ENCODE data around the gene MRPL43.

MRPL43 gene

DNA sequence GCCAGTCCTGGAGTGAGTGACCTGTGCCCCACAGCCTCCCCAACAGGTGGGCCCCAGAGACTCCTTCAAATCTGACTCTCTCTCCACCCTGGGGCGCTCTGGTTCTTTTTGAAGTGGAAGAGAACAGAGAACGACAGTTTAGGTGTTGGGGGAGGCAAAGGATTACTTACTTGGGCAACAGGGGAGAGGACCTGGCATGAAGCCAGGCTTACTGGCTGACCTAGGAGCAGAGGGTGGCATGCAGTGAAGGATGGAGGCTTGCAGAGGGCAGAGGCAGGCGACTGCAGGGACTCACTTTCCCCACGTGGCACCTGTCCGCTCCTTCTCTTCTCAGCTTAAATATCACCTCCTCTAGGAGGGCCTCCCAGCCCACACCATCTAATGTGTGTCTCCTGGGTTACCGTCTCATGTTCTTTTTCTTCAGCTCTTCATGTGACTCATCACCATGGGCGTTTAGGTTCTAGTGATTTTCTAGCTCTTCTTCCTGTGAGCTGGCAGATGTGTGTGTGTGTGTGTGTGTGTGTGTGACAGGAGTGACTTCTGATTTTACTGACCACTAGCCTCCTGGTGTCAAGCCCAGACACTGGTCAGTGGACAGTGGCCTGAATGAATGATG is 27.8 kb upstream of the MRPL43 start:
- ChIA-PET CTCF (interaction anchor here (0.7 to 7.0 kb wide), 36 partner anchors 9 to 482 kb away, joined by 3 to 111 read pairs (median 5); partner anchors contain the start of genes LZTS2, MRPL43, PDZD7 and SEMA4G), POLR2A (no interaction called here)
- TF ChIP-seq, protein P1, sequence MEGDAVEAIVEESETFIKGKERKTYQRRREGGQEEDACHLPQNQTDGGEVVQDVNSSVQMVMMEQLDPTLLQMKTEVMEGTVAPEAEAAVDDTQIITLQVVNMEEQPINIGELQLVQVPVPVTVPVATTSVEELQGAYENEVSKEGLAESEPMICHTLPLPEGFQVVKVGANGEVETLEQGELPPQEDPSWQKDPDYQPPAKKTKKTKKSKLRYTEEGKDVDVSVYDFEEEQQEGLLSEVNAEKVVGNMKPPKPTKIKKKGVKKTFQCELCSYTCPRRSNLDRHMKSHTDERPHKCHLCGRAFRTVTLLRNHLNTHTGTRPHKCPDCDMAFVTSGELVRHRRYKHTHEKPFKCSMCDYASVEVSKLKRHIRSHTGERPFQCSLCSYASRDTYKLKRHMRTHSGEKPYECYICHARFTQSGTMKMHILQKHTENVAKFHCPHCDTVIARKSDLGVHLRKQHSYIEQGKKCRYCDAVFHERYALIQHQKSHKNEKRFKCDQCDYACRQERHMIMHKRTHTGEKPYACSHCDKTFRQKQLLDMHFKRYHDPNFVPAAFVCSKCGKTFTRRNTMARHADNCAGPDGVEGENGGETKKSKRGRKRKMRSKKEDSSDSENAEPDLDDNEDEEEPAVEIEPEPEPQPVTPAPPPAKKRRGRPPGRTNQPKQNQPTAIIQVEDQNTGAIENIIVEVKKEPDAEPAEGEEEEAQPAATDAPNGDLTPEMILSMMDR (IDR thresholded peaks at IDR 0.05; ENCODE audit: control extremely low read depth, extremely low read depth, low read depth, missing control alignments): no peak

DNA sequence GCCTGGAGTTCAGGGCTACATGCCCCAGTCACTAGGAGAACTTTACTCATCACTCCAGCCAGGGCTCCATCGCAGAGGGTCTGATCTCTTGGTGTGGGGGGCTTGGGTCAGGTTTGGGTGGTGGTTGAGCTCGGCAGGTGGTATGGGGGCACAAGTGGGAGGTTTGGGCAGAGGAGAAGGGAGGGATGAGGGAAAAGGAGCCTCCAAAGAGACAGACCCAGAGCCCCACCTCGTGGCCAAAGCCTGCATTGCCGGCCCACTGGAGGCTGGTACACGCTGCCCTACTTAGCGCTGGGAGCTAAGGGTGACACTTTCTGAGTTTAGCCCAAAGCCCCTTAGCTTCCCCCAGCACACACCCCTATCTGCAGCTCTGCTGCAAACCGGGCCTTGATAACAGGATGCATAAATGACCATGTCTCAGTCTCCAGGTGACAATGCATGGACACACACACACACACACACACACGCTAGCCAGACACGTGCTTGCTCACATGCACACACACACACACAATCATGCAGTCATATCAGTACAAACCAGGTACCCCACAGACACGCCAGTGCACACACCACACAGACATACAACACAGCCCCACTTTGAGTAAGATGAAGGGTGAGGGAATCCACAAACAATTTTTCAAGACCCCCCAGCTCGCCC is 27.1 kb upstream of the MRPL43 start:
- ChIA-PET CTCF (interaction anchor here (0.7 to 7.0 kb wide), 35 partner anchors 8 to 482 kb away, joined by 3 to 111 read pairs (median 5); partner anchors contain the start of genes LZTS2, MRPL43, PDZD7 and SEMA4G), POLR2A (no interaction called here)
- TF ChIP-seq, protein P1 (IDR thresholded peaks at IDR 0.05; ENCODE audit: control extremely low read depth, extremely low read depth, low read depth, missing control alignments): peak; percentile 92
- DNase-seq (ENCODE audit: extremely low spot score): peak; percentile 84

More for the DNA sequence above, 27.8 kb upstream of the MRPL43 start:
- DNase-seq (ENCODE audit: extremely low spot score): no peak

- TF ChIP-seq, protein P1 (IDR thresholded peaks at IDR 0.05; ENCODE audit: control extremely low read depth, extremely low read depth, low read depth, missing control alignments): no peak
- CTCF ChIA-PET: interaction anchor here (1.0 to 7.0 kb wide), 11 partner anchors 7 to 197 kb away, joined by 3 to 111 read pairs (median 13); partner anchors contain the start of genes LZTS2, PDZD7, SEMA4G and SFXN3
- POLR2A ChIA-PET: no interaction called here
- DNase-seq (ENCODE audit: extremely low spot score): no peak
These were observed 26.1 kb upstream of the MRPL43 start for GRCh38 chr10:101013365-101013825.

GRCh38 chr10:101012525-101013364 is 25.4 kb upstream of the MRPL43 start:
- CTCF ChIA-PET: interaction anchor here (0.8 to 7.0 kb wide), 6 partner anchors 10 to 47 kb away, joined by 3 to 70 read pairs (median 7); partner anchors contain the start of genes LZTS2, MRPL43, SEMA4G and TWNK
- TF ChIP-seq, protein P1 (IDR thresholded peaks at IDR 0.05; ENCODE audit: control extremely low read depth, extremely low read depth, low read depth, missing control alignments): peak; percentile 93
- POLR2A ChIA-PET: no interaction called here
- peak; percentile 79 for DNase-seq (ENCODE audit: extremely low spot score)

- no peak for DNase-seq (ENCODE audit: extremely low spot score)
- TF ChIP-seq, protein P1 (IDR thresholded peaks at IDR 0.05; ENCODE audit: control extremely low read depth, extremely low read depth, low read depth, missing control alignments): no peak
- ChIA-PET POLR2A (no interaction called here), CTCF (interaction anchor here (0.8 to 7.0 kb wide), 9 partner anchors 9 to 46 kb away, joined by 3 to 70 read pairs (median 5); partner anchors contain the start of genes LZTS2, MRPL43, SEMA4G and TWNK)
These were observed 24.5 kb upstream of the MRPL43 start for GRCh38 chr10:101011517-101012423.
